ENCODE results near the gene ADAM10. TPM values are rescaled to one million over a fixed set of nuclear protein-coding genes. Genes with fewer than 3 reads are reported as not detected.

ADAM10 gene
- polyA plus RNA-seq, 1 of the 3 experiments (the other 2 are of a cell fraction), result 83.5 TPM

GRCh38 chr15:58544756-58545155 lies 204.8 kb downstream of the ADAM10 start:
- CTCF ChIA-PET, result no interaction called here
- H3K36me3 ChIP-seq (replicated peaks in 1 of 2; ENCODE audit: control insufficient read depth in 1 of 2, insufficient read depth in 2 of 2, low read length in 1 of 2), result no peaks in the 10 kb centered on the region
- H3K27ac ChIP-seq (ENCODE audit: low read depth in 2 of 2, low read length in 1 of 2), result no peak overlapping the region
- H3K79me2 ChIP-seq (ENCODE audit: insufficient read depth), result no peaks in the 10 kb centered on the region
- peaks cover 16 to 17% of the 10 kb centered on the region in 2 experiments; a peak in 2 of 4 replicates for H3K4me1 ChIP-seq (ENCODE audit: control insufficient read depth in 1 of 2, insufficient read depth in 2 of 2, low read depth in 1 of 2, low read length in 1 of 2)
- no peaks in the 10 kb centered on the region for H3K27me3 ChIP-seq (ENCODE audit: insufficient read depth)
- POLR2A ChIA-PET, result no interaction called here
- DNase-seq, result no peak
- H3K4me2 ChIP-seq, result no peak overlapping the region
- peaks cover 20% of the 10 kb centered on the region for H3F3A ChIP-seq (replicated peaks; ENCODE audit: insufficient read depth)
- 97% methylated on average over 5 of the region's 5 CpGs for WGBS (ENCODE audit: low lambda C conversion rate)
- H3K9me2 ChIP-seq, result no peaks in the 10 kb centered on the region
- H2AFZ ChIP-seq (ENCODE audit: low read depth), result no peak overlapping the region
- no peaks in the 10 kb centered on the region for H3K9me3 ChIP-seq
- H3K4me3 ChIP-seq (ENCODE audit: low read depth in 2 of 2, low read length in 1 of 2), result no peak overlapping the region
- H4K20me1 ChIP-seq (ENCODE audit: insufficient read depth), result no peaks in the 10 kb centered on the region
- no peak overlapping the region for H3K9ac ChIP-seq
- TF ChIP-seq TEAD4 (IDR thresholded peaks at IDR 0.05; ENCODE audit: borderline replicate concordance, insufficient read depth) (no peak), EZH2phosphoT487 (IDR thresholded peaks at IDR 0.05; ENCODE audit: borderline replicate concordance, low read depth) (no peak), EP300 (IDR thresholded peaks at IDR 0.05; ENCODE audit: borderline replicate concordance in 1 of 2, low read depth in 1 of 2, low read length in 1 of 2) (no peak)

GRCh38 chr15:58543664-58544335 lies 205.7 kb downstream of the ADAM10 start:
- WGBS (ENCODE audit: low lambda C conversion rate), result 90% methylated on average over 17 of the region's 17 CpGs
- POLR2A ChIA-PET, result no interaction called here
- no peaks in the 10 kb centered on the region for H3K27me3 ChIP-seq (ENCODE audit: insufficient read depth)
- TF ChIP-seq ZBTB33 (IDR thresholded peaks at IDR 0.05; ENCODE audit: borderline replicate concordance, low read depth), result no peak
- TF ChIP-seq FOXM1 (IDR thresholded peaks at IDR 0.05; ENCODE audit: low read depth), result no peak
- no peak for TF ChIP-seq TEAD4 (IDR thresholded peaks at IDR 0.05; ENCODE audit: borderline replicate concordance, insufficient read depth)
- TF ChIP-seq SIN3A (IDR thresholded peaks at IDR 0.05; ENCODE audit: borderline replicate concordance, low read depth, low read length), result no peak
- no peak for TF ChIP-seq NFIC (IDR thresholded peaks at IDR 0.05; ENCODE audit: borderline replicate concordance)
- no peak for TF ChIP-seq USF1 (IDR thresholded peaks at IDR 0.05; ENCODE audit: borderline replicate concordance, low read depth)
- TF ChIP-seq IRF3 (IDR thresholded peaks at IDR 0.05; ENCODE audit: low read depth, low read length), result no peak
- TF ChIP-seq JUND (IDR thresholded peaks at IDR 0.05), result no peak
- no peak for TF ChIP-seq MXI1 (IDR thresholded peaks at IDR 0.05; ENCODE audit: low read depth, low read length)
- TF ChIP-seq YY1 (IDR thresholded peaks at IDR 0.05; ENCODE audit: low read depth), result no peak
- no peak for TF ChIP-seq ELF1 (IDR thresholded peaks at IDR 0.05)
- TF ChIP-seq POLR2AphosphoS5 (IDR thresholded peaks at IDR 0.05; ENCODE audit: low read depth, low read length), result no peak
- TF ChIP-seq MEF2A (IDR thresholded peaks at IDR 0.05; ENCODE audit: borderline replicate concordance, low read depth), result no peak
- no peak for TF ChIP-seq CHD2 (IDR thresholded peaks at IDR 0.05; ENCODE audit: low read length, partially characterized antibody)
- TF ChIP-seq USF2 (IDR thresholded peaks at IDR 0.05; ENCODE audit: borderline replicate concordance, low read depth, low read length), result no peak
- no peak for TF ChIP-seq EP300 (IDR thresholded peaks at IDR 0.05; ENCODE audit: borderline replicate concordance in 1 of 2, low read depth in 1 of 2, low read length in 1 of 2)
- no peak for TF ChIP-seq RFX5 (IDR thresholded peaks at IDR 0.05; ENCODE audit: low read length)

More at GRCh38 chr15:58543664-58544335, 205.7 kb downstream of the ADAM10 start:
- no peaks in the 10 kb centered on the region for H3K79me2 ChIP-seq (ENCODE audit: insufficient read depth)
- H3K9ac ChIP-seq, result no peak overlapping the region
- no peak overlapping the region for H2AFZ ChIP-seq (ENCODE audit: low read depth)
- no peaks in the 10 kb centered on the region for H3K9me2 ChIP-seq
- H4K20me1 ChIP-seq (ENCODE audit: insufficient read depth), result no peaks in the 10 kb centered on the region
- no peak for DNase-seq
- peaks cover 8 to 17% of the 10 kb centered on the region in 2 experiments; a peak in 2 of 4 replicates for H3K4me1 ChIP-seq (ENCODE audit: control insufficient read depth in 1 of 2, insufficient read depth in 2 of 2, low read depth in 1 of 2, low read length in 1 of 2)
- H3K4me2 ChIP-seq, result no peak overlapping the region
- H3K4me3 ChIP-seq (ENCODE audit: low read depth in 2 of 2, low read length in 1 of 2), result no peak overlapping the region
- no peaks in the 10 kb centered on the region for H3K9me3 ChIP-seq
- no peak overlapping the region for H3K27ac ChIP-seq (ENCODE audit: low read depth in 2 of 2, low read length in 1 of 2)
- peaks cover 20% of the 10 kb centered on the region for H3F3A ChIP-seq (replicated peaks; ENCODE audit: insufficient read depth)
- CTCF ChIA-PET, result interaction anchor here (1.0 kb wide), 1 partner anchor 793 kb away, joined by 4 read pairs; no protein-coding TSS in a partner anchor
- H3K36me3 ChIP-seq (replicated peaks in 1 of 2; ENCODE audit: control insufficient read depth in 1 of 2, insufficient read depth in 2 of 2, low read length in 1 of 2), result no peaks in the 10 kb centered on the region

Measured in SK-N-SH (cell line).